ENCODE measurements around the gene LGALS14.

- no peak for TF ChIP-seq CREB5 (CRISPR knock-in tag; IDR thresholded peaks at IDR 0.05; ENCODE audit: low read depth)
- no peak for TF ChIP-seq RARB (CRISPR knock-in tag; IDR thresholded peaks at IDR 0.05)
- no peak for TF ChIP-seq ZFP30 (CRISPR knock-in tag; IDR thresholded peaks at IDR 0.05)
- no peak for TF ChIP-seq CSRNP3 (CRISPR knock-in tag; IDR thresholded peaks at IDR 0.05)
- no peak for TF ChIP-seq ARNTL (CRISPR knock-in tag; IDR thresholded peaks at IDR 0.05; ENCODE audit: borderline replicate concordance, low read depth)
Observed at GRCh38 chr19:39731685-39732084, 27.4 kb downstream of the LGALS14 start.
